Tibial nerve (tissue), 4 donors: Measurements from ENCODE around the gene IER3. TPM values are rescaled to one million over a fixed set of nuclear protein-coding genes. Genes with fewer than 3 reads are reported as not detected.
"Not testable (repeated sequence)": the region's sequence is repeated elsewhere in the genome, so short reads cannot be mapped to it uniquely, and the experiment has no call there.

Experiments used
- DNase-seq, 2 donors: peaks; one replicate each; pipeline ENCODE4 v3.0.0-alpha.2; 2019; ENCODE audit warnings: low spot score in 2 of 2
- H3K27ac ChIP-seq, 4 donors: fragments of 200-600 bp; sonication (generic) in 3 of 4; one replicate each; pipeline ENCODE4 v1.5.1; 2017 to 2019; ENCODE audit warnings: mild to moderate bottlenecking in 1 of 4
- H3K27me3 ChIP-seq, 2 donors: fragments of 200-600 bp; sonication (generic) in 1 of 2; one replicate each; pipeline versions ENCODE4 v1.5.1 to v1.6.0; 2017 to 2019
- H3K36me3 ChIP-seq, 3 donors: fragments of 200-600 bp; sonication (generic); one replicate each; pipeline ENCODE4 v1.5.1; 2018 to 2019
- H3K4me1 ChIP-seq, 4 donors: fragments of 200-600 bp; sonication (generic) in 3 of 4; one replicate each; pipeline ENCODE4 v1.5.1; 2017 to 2019
- H3K4me3 ChIP-seq, 4 donors: fragments of 200-600 bp; sonication (generic) in 3 of 4; one replicate each; pipeline ENCODE4 v1.5.1; 2017 to 2019; ENCODE audit warnings: mild to moderate bottlenecking in 1 of 4, moderate library complexity in 1 of 4
- H3K9me3 ChIP-seq, 4 donors: fragments of 200-600 bp; sonication (generic) in 3 of 4; one replicate each; pipeline ENCODE4 v1.5.1; 2017 to 2019
- EP300 ChIP-seq, 2 donors: sonication (generic); formaldehyde crosslinking; IDR thresholded peaks; one replicate each; pipeline ENCODE4 v1.6.1; 2017; ENCODE audit warnings: antibody characterized with exemption in 2 of 2, mild to moderate bottlenecking in 1 of 2
- POLR2A ChIP-seq, 2 donors: fragments of 450-650 bp; IDR thresholded peaks; one replicate each; pipeline ENCODE4 v1.6.1; 2017; ENCODE audit warnings: antibody characterized with exemption in 2 of 2, mild to moderate bottlenecking in 2 of 2, moderate library complexity in 2 of 2
- WGBS, 2 donors: methylation state at CpG; one replicate each; pipeline ENCODE4 v1.1.5; 2018; 5-methylcytosine and 5-hydroxymethylcytosine counted together
- total RNA-seq, 4 donors: library from RNA; depleted of rRNA; stranded (reverse); fragments of >200 nt; gene quantifications; one replicate each; pipeline ENCODE4 v1.1.0, GENCODE V29; 2016
- TF ChIP-seq, protein P1 (sequence below), 5 experiments: fragments of 200-600 bp in 3 of 5; fragments of 450-650 bp in 2 of 5; sonication (generic) in 3 of 5; IDR thresholded peaks; one replicate each; pipeline ENCODE4 v1.5.1; 2016 to 2019; ENCODE audit warnings: antibody characterized with exemption in 5 of 5, mild to moderate bottlenecking in 3 of 5, moderate library complexity in 2 of 5

The IER3 gene
- total RNA-seq, 4 donors from 2014 or later: 4.5 to 15.3 (median 8.0) TPM

DNA sequence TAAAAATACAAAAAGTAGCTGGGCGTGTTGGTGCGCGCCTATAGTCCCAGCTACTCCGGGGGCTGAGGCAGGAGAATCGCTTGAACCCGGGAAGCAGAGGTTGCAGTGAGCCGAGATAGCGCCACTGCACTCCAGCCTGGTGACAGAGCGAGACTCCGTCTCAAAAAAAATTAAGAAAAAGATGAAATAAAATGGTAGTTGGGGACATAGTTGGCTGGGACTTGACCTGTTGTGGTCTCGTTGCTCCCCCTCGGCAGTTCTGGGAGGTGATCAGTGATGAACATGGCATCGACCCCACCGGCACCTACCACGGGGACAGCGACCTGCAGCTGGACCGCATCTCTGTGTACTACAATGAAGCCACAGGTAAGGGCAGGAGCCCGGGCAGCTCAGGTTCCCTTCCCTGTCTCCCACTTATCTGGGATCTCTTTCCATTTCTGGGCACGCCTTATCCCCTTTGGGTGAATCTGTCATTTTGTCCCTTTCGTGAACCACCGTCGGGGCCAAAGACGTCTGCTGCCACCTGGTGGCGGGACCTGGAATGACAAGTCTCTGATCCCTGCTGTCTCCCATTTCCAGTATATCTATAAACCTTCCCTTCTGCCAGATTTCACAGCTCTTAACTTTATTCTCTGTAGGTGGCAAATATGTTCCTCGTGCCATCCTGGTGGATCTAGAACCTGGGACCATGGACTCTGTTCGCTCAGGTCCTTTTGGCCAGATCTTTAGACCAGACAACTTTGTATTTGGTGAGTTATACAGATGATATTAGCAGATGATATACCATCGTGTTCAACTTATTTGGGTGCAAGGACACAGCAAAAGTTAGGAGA, 21.9 kb downstream of the IER3 start:
- Histone ChIP-seq H3K4me1 (peaks cover 0 to 69% (median 22%) of the 10 kb centered on the region in 4 donors), H3K9me3 (no peaks in the 10 kb centered on the region), H3K27me3 (no peaks in the 10 kb centered on the region), H3K36me3 (peaks cover 0 to 46% (median 24%) of the 10 kb centered on the region in 3 donors), H3K27ac (peak overlapping the region; percentile 66 to 95 (median 93)), H3K4me3 (peak overlapping the region; percentile 68 to 85 (median 80))
- TF ChIP-seq, protein P1, sequence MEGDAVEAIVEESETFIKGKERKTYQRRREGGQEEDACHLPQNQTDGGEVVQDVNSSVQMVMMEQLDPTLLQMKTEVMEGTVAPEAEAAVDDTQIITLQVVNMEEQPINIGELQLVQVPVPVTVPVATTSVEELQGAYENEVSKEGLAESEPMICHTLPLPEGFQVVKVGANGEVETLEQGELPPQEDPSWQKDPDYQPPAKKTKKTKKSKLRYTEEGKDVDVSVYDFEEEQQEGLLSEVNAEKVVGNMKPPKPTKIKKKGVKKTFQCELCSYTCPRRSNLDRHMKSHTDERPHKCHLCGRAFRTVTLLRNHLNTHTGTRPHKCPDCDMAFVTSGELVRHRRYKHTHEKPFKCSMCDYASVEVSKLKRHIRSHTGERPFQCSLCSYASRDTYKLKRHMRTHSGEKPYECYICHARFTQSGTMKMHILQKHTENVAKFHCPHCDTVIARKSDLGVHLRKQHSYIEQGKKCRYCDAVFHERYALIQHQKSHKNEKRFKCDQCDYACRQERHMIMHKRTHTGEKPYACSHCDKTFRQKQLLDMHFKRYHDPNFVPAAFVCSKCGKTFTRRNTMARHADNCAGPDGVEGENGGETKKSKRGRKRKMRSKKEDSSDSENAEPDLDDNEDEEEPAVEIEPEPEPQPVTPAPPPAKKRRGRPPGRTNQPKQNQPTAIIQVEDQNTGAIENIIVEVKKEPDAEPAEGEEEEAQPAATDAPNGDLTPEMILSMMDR (IDR thresholded peaks at IDR 0.05): peak; percentile 95 to 98 (median 97)
- no peak for TF ChIP-seq POLR2A (IDR thresholded peaks at IDR 0.05)
- TF ChIP-seq EP300 (IDR thresholded peaks at IDR 0.05): peak in 1 of 2 donors; percentile 62
- DNase-seq: peak; percentile 72 to 88
- WGBS, 2 donors: 8 to 9% methylated on average over 27 of the region's 27 CpGs

DNA sequence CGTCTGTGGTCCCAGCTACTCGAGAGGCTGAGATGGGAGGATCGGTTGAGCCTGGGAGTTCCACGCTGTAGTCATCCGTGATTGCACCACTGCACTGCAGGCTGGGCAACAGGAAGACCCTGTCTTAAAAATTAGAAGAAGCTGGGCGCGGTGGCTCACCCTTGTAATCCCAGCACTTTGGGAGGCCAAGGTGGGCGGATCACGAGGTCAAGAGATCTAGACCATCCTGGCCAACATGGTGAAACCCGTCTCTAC, 22.4 kb downstream of the IER3 start:
- H3K36me3 ChIP-seq: peaks cover 0 to 41% (median 24%) of the 10 kb centered on the region in 3 donors
- not testable (repeated sequence) for H3K27me3 ChIP-seq, H3K9me3 ChIP-seq, DNase-seq
- peak overlapping the region; percentile 68 to 85 (median 80) for H3K4me3 ChIP-seq
- peak overlapping the region; percentile 66 to 95 (median 93) for H3K27ac ChIP-seq
- peaks cover 0 to 64% (median 22%) of the 10 kb centered on the region in 4 donors for H3K4me1 ChIP-seq
- WGBS, 2 donors: 4 to 5% methylated on average over 10 of the region's 10 CpGs

DNA sequence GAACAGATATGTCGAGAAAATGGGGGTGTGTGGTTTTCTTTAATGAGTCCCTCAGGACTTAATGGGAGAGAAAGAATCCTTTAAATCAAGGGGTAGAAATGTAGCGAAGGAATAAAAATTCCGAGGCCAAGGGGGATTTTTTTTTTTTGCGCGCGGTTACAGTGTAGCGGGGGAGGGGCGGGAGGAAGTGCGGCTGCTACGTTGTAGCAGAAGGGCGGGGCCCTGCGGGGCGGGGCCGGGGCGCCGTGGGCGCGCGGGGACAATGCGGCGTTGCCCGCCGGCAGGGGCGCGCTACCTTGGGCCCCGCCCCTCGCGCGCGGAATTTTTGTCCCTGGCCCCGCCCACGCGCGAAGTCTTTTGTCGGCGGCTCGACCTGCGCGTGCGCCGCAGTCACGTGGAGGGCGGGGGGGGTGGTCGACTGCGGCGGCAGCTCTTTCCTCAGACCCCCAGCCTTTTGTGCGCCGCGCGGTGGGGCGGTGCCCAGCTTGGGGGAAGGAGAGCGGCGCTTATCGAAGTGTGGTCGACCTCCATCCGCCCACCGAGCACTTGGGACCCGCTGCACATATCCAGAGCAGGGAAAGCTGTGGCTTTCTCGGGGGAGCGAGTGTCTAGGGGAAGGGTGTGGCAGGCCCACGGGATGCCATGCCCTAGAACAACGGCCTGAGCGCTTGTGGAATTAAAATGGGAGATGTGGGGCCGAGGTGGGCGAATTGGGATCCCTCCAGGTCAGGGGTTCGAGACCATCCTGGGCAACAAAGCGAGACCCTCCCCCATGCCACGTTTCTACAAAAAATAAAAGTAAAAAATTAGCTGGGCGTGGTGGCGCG, 22.9 kb downstream of the IER3 start:
- Histone ChIP-seq H3K27ac (peak overlapping the region; percentile 82 to 99 (median 94)), H3K9me3 (no peaks in the 10 kb centered on the region), H3K4me1 (peaks cover 0 to 68% (median 24%) of the 10 kb centered on the region in 4 donors), H3K4me3 (peak overlapping the region; percentile 68 to 95 (median 82)), H3K36me3 (peaks cover 0 to 37% (median 24%) of the 10 kb centered on the region in 3 donors), H3K27me3 (no peaks in the 10 kb centered on the region)
- TF ChIP-seq POLR2A (IDR thresholded peaks at IDR 0.05) (peak in 1 of 2 donors; percentile 58), EP300 (IDR thresholded peaks at IDR 0.05) (peak; percentile 51 to 83)
- TF ChIP-seq, protein P1 (IDR thresholded peaks at IDR 0.05): peak; percentile 55 to 78 (median 63)
- 1% methylated on average over 44 to 45 of the region's 71 CpGs for WGBS, 2 donors
- DNase-seq: peak; percentile 83 to 84

DNA sequence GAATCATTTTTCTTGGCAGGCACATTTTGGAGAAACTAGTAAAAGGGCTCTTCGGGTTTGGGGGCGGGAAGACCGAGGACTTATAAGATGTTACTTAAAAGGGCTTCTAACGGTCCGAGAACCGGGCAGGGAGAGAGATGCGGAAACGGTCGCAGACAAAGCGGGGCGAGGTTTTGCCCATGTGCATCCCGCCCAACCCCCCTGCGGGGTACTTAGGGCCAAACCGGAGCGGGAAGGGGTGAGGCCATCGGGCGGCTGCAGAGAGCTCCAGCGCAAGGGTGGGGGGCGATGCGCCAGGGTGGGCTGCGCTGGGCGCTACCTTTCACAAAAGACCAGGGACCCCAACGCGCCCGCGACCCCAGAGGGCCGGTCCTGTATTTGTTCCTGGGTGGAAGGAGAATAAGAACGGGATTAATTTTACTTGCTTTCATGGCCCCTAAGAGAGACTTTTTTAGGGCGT, 23.6 kb downstream of the IER3 start:
- 0 to 1% methylated on average over 29 of the region's 29 CpGs for WGBS, 2 donors

More for the DNA sequence above, 23.6 kb downstream of the IER3 start:
- TF ChIP-seq, protein P1 (IDR thresholded peaks at IDR 0.05): no peak
- TF ChIP-seq EP300 (IDR thresholded peaks at IDR 0.05) (no peak), POLR2A (IDR thresholded peaks at IDR 0.05) (no peak)
- Histone ChIP-seq H3K36me3 (peaks cover 0 to 30% (median 24%) of the 10 kb centered on the region in 3 donors), H3K27ac (peak overlapping the region; percentile 82 to 99 (median 94)), H3K4me3 (peak overlapping the region; percentile 68 to 95 (median 82)), H3K4me1 (peaks cover 0 to 68% (median 24%) of the 10 kb centered on the region in 4 donors), H3K9me3 (no peaks in the 10 kb centered on the region), H3K27me3 (no peaks in the 10 kb centered on the region)
- peak; percentile 52 to 57 for DNase-seq
